ENCODE measurements around the gene DNAH3.
A peak's percentile ranks its signal among the peaks of the same experiment; 100 is the strongest.

The DNAH3 gene

DNA sequence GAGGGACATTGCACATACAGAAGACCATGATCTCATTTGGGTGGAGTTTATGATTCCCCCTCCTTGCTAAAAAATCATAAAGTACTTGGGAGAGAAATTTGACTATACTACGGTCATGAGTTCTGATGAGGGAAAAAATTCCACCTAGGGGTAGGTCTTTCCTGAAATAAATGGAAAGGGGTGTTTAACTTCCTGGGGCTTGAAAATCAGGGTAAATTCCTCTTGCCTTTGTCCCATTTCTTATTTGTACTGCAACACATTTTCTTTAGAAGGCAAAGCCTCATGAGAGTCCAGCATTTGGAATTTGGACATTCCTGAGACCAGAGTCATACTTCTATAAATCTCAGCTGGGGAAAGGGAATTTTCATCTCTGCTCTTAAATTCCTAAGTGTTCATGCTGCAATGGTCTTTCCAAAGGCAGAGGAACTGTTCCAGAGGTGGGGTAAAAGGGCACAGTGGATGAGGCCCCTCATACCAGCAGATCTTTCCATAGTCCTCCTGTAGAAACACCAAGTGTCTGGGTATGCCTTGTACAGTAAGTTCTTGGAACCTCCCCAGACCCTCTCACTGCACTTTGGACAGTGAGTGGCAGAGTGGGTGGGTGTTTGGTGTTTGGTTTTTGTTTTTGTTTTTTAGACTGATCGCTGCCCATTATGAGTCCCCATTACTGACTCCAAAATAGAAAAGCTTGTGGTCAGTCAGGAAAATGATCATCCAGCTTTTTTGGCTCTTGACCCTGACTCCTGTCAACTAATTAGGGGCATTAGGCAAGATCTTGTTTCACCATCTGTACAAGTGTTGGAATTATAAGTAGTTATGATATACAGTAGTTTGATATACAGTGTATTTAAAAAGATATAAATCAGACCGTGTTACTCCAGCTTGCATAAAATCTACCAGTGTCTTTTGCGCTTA lies 244.0 kb downstream of the DNAH3 start:
- DNase-seq (ENCODE audit: low read depth, low spot score): no peak

- DNase-seq (ENCODE audit: low read depth, low spot score): no peak
Observed at GRCh38 chr16:20905576-20905975, 245.1 kb downstream of the DNAH3 start.

- DNase-seq (ENCODE audit: low read depth, low spot score): no peak
Observed at GRCh38 chr16:20904507-20905081, 246.1 kb downstream of the DNAH3 start.

DNA sequence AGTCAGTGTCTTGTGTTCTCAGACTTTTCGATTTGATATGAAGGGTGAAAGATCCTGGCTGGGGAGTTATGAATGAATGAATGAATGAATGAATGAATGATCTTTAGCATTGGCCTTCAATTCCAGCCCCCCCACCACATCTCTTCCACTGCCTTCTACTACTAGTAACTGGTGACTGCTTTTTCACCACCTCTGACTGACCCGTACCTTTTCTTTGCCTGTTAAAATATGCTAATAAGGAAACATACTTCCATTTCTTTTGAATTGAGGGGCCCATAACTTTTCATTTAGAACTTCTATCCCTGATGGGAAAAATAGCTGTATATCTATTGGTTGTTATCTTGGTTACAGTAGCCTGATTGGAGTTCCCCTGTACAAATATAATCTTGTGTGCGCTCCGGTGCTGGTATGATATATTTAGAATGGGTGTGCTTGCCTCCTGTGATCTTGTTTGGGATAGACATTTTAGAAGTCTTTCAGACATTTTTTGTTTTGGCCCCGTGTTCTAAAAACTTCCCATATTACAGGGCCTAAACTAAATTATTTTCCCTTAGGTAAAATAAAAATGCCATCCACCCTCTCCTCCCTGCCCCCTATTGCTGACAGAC lies 246.6 kb downstream of the DNAH3 start:
- no peak for DNase-seq (ENCODE audit: low read depth, low spot score)

DNA sequence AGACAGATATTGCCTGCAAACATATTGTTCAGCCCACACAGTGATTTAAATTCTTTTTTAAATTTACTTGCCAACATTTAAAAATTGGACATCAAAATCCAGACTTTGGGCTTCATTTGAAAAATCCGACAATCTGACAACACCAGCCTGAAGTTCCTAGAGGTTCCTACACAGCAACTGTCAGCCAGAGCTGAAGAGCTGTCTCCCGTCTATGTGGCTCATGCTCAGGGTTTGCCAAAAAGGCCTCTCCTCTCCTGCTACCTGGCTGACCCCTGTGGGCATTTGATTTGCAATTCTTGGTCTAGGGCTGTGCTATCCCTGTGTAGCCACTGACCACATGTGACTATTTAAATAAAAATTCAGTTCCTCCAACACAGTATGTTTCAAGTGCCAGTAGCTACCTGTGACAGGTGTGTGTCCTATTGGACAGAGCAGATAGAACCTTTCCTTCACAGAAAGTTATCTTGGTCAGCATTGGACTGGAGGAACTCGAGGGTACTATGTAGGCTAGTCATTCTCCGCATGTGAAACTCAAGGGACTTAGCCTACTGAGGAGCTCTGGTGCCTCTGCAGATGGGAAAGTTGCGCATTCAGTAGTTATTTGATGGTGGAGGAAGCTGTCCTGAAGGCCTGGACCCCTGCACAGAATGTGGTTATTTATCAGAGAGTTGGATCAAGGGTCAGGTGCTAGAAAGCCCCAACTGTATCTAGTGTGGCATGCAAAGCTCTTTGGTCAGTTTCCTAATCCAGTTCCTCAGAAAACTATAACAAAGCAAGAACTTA lies 247.3 kb downstream of the DNAH3 start:
- no peak for DNase-seq (ENCODE audit: low read depth, low spot score)

DNA sequence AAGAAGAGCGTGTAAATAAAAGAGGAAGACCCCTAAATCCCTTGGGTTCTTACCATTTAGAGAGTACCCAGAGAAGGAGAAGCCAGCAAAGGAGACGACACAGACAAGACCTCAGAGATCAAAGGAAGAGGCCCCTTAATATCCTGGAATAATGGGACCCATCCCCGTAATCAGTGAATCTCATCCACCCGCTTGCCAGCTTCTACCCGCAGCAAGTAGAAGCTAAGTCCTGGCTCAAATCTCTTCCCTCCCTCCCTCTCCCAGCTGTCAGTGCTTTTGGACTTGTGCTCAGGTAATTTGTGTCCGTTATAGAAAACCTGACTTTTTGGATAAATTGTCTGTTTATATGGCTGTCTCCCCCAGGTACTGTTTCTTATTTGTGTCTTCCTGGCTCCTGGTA lies 248.2 kb downstream of the DNAH3 start:
- no peak for DNase-seq (ENCODE audit: low read depth, low spot score)

DNA sequence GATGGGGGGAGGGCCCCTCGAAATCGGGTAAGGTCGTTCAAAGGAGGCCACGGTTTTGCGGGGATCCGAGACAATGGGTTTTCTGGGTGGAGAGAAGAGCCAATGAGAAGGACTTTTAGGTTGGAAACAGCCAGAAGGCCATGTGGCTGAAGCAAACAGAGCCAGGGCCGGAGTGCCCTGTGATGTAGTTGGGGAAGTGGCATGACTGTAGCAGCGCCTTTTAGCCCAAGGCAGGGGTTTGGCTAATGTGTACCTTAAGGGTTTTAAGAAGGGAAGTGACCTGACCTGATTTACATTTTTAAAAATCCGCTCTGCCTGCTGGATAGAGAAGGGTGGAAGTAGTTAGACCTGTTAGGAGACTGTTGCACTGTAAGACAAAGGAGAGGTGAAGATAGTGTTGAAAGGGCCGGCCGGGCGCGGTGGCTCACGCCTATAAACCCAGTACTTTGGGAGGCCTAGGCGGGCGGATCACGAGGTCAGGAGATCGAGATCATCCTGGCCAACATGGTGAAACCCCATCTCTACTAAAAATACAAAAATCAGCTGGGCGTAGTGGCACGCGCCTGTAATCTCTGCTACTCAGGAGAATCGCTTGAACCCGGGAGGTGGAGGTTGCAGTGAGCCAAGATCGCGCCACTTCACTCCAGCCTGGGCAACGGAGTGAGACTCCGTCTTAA lies 249.1 kb downstream of the DNAH3 start:
- DNase-seq (ENCODE audit: low read depth, low spot score): no peak

GRCh38 chr16:20901068-20901435 lies 249.6 kb downstream of the DNAH3 start:
- no peak for DNase-seq (ENCODE audit: low read depth, low spot score)

- DNase-seq (ENCODE audit: low read depth, low spot score): peak; percentile 97
Observed at GRCh38 chr16:20900299-20901067, 250.2 kb downstream of the DNAH3 start, which contains the start of the genes DCUN1D3 and LYRM1. Gene DCUN1D3 (minus strand): TSS chr16:20900358. CDS start chr16:20862538, 37,820 bp downstream. Gene LYRM1 (plus strand): TSS chr16:20900771. CDS start chr16:20915556, 14,785 bp downstream.

GRCh38 chr16:20899477-20900298 lies 251.0 kb downstream of the DNAH3 start:
- DNase-seq (ENCODE audit: low read depth, low spot score): no peak

- no peak for DNase-seq (ENCODE audit: low read depth, low spot score)
Observed at GRCh38 chr16:20899071-20899470, 251.6 kb downstream of the DNAH3 start.

DNA sequence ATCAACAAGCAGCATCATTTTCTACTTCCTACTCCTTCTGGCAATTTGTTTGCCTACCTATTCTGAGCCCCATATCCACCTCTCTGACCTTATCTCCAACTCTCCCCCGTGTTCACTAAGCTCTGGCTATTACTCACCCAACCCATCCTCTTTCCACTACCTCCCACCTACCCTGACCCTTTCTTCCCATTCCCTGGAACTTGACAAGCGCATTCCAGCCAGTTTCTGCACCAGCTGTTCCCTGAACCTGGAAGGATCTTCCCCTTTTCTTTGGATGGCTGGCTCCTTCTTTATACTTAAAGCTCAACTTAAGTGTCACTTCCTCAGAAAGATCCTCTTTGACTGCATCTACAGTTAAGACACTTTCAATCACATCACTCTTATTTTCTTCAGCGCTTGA lies 252.7 kb downstream of the DNAH3 start:
- DNase-seq (ENCODE audit: low read depth, low spot score): no peak

DNA sequence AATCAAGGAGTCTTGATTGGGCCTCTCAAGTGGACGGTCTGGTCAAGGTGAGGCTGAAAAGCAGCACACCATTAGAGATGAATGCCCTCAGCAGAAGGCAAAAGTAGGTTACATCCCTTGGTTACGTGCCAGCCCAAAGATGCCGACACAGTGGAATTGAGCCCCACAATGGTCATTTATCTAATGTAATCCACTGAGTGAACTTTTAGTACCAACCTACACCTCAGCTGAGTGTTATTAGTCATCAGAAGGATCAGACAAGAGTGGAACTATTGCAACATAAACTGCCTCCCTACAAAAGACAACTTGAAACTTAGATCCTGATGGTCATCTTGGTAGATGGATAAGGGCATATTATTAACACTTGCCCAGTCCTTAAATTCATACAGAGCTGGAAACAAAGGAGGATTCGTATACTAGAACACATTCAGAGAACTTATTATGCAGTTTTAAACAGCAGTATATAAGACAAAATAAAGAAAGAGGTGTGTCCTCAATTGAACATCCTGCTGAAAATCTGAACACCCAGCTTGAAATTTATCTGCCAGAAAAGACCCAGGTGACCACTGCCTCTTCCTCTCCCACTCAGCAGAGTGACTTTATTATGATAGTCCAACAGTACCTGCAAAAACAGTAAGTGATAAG lies 253.3 kb downstream of the DNAH3 start:
- no peak for DNase-seq (ENCODE audit: low read depth, low spot score)

GRCh38 chr16:20894388-20894787 lies 256.3 kb downstream of the DNAH3 start:
- no peak for DNase-seq (ENCODE audit: low read depth, low spot score)

GRCh38 chr16:20889625-20890275 lies 260.9 kb downstream of the DNAH3 start:
- DNase-seq (ENCODE audit: low read depth, low spot score): no peak

- DNase-seq (ENCODE audit: low read depth, low spot score): no peak
Observed at GRCh38 chr16:20887207-20887606, 263.4 kb downstream of the DNAH3 start.

- DNase-seq (ENCODE audit: low read depth, low spot score): no peak
Observed at GRCh38 chr16:20886320-20886719, 264.3 kb downstream of the DNAH3 start.

DNA sequence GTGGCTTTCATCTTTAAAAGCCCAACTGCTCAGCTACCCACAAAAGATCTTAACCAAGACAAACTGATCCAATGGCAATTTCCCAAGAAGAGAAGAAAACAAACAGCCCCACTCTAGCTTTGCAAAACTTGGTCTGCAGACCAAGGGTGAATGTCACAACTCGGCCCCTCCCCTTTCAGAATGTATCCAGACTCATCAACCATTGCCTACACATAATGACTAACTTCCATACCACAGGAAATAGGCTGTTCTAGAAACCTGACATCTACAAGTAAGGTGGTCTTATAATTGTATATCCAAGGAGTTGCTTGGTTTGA lies 266.4 kb downstream of the DNAH3 start:
- DNase-seq (ENCODE audit: low read depth, low spot score): no peak
